ENCODE results near the gene ARHGAP6. TPM values are rescaled to one million over a fixed set of nuclear protein-coding genes. Genes with fewer than 3 reads are reported as not detected.

ARHGAP6 gene
- total and polyA plus RNA-seq, 9 of the 15 experiments (the other 6 are each of a cell fraction or from before 2014, with no cell fraction given) = 12.5 to 63.6 (median 41.8) TPM

DNA sequence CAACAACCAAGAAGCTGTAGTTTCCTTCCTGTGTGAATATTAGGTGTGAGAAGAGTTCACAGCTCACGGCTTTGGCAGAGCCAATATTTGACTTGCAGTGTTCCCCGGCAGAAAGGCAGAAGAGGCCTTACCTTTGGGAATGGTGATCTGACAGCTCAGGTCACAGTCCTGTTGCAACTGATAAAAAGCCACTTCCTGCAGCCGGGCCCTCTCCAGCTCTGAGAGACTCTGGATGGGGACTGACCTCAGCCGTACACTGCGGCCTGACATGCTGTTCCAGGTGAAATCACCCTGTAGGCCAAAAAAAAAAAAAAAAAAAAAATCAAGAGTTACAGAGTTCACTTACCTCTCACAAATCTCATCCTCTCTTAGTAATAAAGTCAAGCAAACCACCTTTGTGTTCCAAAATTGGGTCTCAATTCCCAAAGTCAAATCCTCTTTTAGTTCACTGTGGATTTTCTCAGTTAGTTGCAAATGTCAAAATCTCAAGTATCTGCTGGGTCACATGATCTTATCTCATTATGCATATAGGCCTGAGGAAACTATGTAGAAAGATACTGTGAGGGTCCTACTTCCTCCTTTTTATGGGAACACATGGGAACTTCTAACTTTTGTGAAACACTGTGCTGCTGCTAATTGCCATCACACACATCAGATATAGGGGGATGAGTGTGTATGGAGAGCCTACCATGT lies 411.2 kb downstream of the ARHGAP6 start (continued):
- TF ChIP-seq, protein P1, sequence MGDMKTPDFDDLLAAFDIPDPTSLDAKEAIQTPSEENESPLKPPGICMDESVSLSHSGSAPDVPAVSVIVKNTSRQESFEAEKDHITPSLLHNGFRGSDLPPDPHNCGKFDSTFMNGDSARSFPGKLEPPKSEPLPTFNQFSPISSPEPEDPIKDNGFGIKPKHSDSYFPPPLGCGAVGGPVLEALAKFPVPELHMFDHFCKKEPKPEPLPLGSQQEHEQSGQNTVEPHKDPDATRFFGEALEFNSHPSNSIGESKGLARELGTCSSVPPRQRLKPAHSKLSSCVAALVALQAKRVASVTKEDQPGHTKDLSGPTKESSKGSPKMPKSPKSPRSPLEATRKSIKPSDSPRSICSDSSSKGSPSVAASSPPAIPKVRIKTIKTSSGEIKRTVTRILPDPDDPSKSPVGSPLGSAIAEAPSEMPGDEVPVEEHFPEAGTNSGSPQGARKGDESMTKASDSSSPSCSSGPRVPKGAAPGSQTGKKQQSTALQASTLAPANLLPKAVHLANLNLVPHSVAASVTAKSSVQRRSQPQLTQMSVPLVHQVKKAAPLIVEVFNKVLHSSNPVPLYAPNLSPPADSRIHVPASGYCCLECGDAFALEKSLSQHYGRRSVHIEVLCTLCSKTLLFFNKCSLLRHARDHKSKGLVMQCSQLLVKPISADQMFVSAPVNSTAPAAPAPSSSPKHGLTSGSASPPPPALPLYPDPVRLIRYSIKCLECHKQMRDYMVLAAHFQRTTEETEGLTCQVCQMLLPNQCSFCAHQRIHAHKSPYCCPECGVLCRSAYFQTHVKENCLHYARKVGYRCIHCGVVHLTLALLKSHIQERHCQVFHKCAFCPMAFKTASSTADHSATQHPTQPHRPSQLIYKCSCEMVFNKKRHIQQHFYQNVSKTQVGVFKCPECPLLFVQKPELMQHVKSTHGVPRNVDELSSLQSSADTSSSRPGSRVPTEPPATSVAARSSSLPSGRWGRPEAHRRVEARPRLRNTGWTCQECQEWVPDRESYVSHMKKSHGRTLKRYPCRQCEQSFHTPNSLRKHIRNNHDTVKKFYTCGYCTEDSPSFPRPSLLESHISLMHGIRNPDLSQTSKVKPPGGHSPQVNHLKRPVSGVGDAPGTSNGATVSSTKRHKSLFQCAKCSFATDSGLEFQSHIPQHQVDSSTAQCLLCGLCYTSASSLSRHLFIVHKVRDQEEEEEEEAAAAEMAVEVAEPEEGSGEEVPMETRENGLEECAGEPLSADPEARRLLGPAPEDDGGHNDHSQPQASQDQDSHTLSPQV (IDR thresholded peaks at IDR 0.05) = peak; percentile 64
- TF ChIP-seq, protein P2, sequence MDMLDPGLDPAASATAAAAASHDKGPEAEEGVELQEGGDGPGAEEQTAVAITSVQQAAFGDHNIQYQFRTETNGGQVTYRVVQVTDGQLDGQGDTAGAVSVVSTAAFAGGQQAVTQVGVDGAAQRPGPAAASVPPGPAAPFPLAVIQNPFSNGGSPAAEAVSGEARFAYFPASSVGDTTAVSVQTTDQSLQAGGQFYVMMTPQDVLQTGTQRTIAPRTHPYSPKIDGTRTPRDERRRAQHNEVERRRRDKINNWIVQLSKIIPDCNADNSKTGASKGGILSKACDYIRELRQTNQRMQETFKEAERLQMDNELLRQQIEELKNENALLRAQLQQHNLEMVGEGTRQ (CRISPR knock-in tag; IDR thresholded peaks at IDR 0.05) = peak; percentile 52; the same call in 1 of the 2 replicates
- TF ChIP-seq ARID1B (IDR thresholded peaks at IDR 0.05) = peak; percentile 85
- peak; percentile 83; the same call in 1 of the 2 replicates for TF ChIP-seq SMARCE1 (IDR thresholded peaks at IDR 0.05)
- TF ChIP-seq ELF1 (tag; IDR thresholded peaks at IDR 0.05) = peak; percentile 37; the same call in 1 of the 2 replicates
- no peak for TF ChIP-seq ZNF197 (CRISPR knock-in tag; IDR thresholded peaks at IDR 0.05; ENCODE audit: low read depth)
- TF ChIP-seq U2AF1 (optimal IDR thresholded peaks at IDR 0.05; ENCODE audit: low read depth, low read length) = no peak
- TF ChIP-seq ZNF639 (CRISPR knock-in tag; conservative IDR thresholded peaks at IDR 0.05 in 1 of 2, IDR thresholded peaks at IDR 0.05 in 1 of 2) = no peak
- TF ChIP-seq ZNF232 (CRISPR knock-in tag; IDR thresholded peaks at IDR 0.05) = no peak
- TF ChIP-seq GABPB1 (CRISPR knock-in tag; IDR thresholded peaks at IDR 0.05) = 0 out of 2 replicates have a peak, but pooled peaks have one; percentile 20
- TF ChIP-seq ZEB2 (IDR thresholded peaks at IDR 0.05) = peak; percentile 90
- TF ChIP-seq ZNF384 (IDR thresholded peaks at IDR 0.05; ENCODE audit: low read depth, low read length) = peak; percentile 81
- peak; percentile 43 for TF ChIP-seq TBP (optimal IDR thresholded peaks at IDR 0.05; ENCODE audit: low read depth, low read length)
- TF ChIP-seq MITF (IDR thresholded peaks at IDR 0.05) = 0 out of 2 replicates have a peak, but pooled peaks have one; percentile 26
- no peak for TF ChIP-seq HNRNPL (IDR thresholded peaks at IDR 0.05; ENCODE audit: low read depth, low read length)
- no peak for TF ChIP-seq MXD1 (CRISPR knock-in tag; IDR thresholded peaks at IDR 0.05; ENCODE audit: borderline replicate concordance, poor library complexity, severe bottlenecking)
- peak in 1 of 2 experiments; percentile 41; a peak in 1 of 4 replicates for TF ChIP-seq KDM1A (IDR thresholded peaks at IDR 0.05)
- TF ChIP-seq RNF2 (IDR thresholded peaks at IDR 0.05) = peak; percentile 49
- peak; percentile 94 for TF ChIP-seq TOE1 (IDR thresholded peaks at IDR 0.05; ENCODE audit: borderline replicate concordance)
- no peak for TF ChIP-seq TOE1 (CRISPR knock-in tag; IDR thresholded peaks at IDR 0.05; ENCODE audit: borderline replicate concordance, low read depth)
